Measurements from ENCODE around the gene S100A10.

S100A10 gene

DNA sequence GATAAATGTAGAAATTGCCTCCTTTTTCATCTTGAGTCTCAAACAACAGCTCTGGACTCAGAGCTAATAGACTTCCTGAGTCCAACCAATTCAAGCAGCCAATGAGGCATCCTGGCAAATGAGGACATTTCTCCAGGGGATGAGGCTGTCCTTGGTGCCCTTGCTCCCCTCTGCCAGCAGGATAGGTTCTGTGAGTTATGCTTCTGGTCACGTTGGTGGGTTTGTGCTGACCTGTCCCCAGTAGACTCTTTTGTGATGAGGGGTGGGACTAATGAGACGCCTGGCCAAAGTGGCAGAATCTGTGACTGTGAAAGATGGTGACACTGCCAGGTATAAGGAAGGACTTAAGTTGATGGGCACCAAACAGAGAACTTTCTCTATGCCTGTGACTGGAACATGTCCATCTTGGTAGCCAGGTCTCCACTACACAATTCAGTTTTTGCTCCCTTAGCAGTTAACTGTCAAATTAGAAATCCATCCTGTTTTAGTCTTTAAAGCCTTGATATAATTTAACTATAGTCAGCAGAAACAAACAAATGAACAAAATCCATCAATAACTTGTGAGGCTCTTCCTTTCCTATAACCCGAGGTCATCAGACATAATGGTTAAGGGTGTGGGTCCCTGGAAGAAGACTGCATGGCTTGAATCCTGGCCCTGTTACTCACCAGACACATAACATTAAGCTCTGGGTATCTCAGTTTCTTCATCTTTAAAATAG is 48.6 kb downstream of the S100A10 start:
- TF ChIP-seq, protein P1, sequence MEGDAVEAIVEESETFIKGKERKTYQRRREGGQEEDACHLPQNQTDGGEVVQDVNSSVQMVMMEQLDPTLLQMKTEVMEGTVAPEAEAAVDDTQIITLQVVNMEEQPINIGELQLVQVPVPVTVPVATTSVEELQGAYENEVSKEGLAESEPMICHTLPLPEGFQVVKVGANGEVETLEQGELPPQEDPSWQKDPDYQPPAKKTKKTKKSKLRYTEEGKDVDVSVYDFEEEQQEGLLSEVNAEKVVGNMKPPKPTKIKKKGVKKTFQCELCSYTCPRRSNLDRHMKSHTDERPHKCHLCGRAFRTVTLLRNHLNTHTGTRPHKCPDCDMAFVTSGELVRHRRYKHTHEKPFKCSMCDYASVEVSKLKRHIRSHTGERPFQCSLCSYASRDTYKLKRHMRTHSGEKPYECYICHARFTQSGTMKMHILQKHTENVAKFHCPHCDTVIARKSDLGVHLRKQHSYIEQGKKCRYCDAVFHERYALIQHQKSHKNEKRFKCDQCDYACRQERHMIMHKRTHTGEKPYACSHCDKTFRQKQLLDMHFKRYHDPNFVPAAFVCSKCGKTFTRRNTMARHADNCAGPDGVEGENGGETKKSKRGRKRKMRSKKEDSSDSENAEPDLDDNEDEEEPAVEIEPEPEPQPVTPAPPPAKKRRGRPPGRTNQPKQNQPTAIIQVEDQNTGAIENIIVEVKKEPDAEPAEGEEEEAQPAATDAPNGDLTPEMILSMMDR (IDR thresholded peaks at IDR 0.05): no peak

DNA sequence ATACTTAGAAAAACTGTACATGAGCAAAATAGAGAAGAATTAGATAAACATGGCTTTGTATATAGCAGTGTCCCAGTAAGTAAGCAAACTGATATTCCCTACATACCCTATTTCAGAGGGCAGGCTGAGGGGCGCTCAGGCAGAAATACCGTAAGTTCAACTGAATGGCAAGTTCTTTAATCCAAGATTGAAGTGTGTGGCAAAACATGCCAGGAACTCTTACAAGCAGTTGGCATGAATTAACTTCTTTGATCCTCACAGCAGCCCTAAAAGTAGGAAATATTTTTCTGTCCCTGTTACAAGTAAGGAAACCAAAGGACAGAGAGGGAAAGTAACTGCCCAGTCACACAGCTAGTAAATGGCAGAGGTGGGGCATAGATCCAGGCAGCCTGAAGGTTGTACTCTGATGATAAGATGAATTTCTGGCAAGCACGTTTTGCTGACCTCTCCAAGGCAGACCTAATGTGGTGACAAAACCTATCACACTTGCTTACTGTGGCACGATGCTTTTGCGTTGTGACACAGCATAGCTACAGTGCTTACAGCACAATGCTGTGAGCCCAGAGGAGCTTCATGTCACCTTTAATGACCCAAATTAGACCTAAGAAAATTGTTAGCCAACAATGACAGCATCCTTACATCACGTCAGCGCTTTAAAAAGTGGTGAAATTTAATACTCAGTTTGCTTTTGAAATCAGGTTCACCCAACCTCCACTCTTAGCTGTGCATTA is 49.4 kb downstream of the S100A10 start:
- TF ChIP-seq, protein P1 (IDR thresholded peaks at IDR 0.05): no peak

DNA sequence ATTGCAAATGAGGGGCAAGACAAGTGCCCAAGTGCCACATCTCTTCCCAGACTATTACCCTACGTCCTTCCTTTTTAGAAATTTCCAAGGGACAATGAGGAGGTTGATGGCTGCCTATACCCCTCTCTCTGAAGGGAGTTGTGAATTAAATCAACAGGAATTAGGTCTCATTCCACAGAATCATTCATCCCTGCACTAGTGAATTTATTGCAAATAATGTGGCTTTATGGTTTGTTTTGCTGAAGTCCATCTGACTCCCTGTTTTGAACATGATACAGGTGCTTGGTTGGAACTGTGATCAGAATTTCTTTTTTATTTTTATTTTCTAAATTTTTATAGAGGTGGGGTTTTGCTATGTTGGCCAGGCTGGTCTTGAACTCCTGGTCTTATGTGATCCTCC is 50.1 kb downstream of the S100A10 start:
- TF ChIP-seq, protein P1 (IDR thresholded peaks at IDR 0.05): no peak

DNA sequence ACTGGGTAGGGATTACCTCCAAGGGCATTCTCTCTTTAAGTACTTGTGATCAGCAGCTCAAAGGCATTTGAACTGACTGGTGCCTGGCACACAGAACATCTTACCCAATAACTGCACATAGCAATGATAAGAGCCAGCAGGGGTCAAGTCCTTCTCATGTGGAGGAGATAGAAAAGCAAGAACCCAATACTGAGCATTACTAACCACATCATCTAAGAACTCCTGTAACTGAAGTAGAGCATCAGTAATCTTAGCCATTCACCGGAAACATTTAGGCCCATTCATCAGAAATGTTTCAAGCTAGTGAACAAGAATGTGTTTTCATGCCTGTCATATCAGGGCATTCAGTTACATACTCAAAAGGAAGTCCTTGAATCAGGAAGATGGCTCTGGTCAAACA is 50.8 kb downstream of the S100A10 start:
- TF ChIP-seq, protein P1 (IDR thresholded peaks at IDR 0.05): no peak

DNA sequence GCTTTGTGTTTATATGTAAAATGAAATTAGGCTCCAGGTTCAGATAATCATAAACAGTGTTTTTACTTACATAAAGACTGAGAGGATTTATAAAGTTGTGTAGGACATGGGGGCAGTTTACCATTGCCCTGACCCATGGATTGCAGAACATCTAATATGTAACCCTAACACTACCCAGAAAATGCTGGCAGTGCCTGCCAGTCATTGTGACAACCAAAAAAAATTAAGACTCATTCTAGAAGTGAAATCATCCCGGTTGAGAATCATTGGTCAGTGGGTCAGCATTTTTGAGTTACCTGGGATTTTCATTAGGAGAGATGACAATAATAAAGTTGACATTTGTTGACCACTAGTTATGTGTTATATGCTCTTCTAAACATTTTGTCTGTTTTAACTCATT is 53.1 kb downstream of the S100A10 start:
- TF ChIP-seq, protein P1 (IDR thresholded peaks at IDR 0.05): no peak

DNA sequence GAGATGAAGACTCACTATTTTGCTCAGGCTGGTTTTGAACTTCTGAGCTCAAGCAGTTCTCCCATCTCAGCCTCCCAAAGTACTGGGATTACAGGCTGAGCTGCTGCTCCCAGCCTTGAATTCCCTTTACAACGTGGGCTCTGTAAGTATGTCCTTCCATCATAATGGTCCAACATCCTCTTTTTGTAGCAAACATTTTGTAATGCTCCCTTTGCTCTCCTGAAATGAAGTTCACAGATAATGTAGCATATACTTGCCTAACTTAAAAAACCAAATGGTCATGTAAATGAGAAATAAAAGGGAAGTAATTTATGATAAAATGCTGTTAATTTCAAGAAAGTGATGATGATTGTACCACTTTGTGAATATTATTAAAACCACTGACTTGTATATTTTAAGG is 53.9 kb downstream of the S100A10 start:
- TF ChIP-seq, protein P1 (IDR thresholded peaks at IDR 0.05): no peak

DNA sequence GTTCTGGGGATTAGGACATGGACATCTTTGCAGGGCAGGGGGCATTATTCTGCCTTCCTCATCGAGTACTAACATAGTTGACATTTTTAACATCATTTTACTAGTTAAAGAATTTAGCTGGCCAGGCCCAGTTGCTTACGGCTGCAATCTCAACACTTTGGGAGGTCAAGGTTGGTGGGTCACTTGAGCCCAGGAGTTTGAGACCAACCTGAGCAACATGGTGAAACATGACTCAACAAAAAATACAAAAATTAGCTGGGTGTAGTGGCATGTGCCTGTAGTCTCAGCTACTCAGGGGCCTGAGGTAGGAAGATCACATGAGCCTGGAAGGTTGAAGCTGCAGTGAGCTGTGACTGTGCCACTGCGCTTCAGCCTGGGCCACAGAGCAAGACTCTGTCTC is 54.5 kb downstream of the S100A10 start:
- TF ChIP-seq, protein P1 (IDR thresholded peaks at IDR 0.05): no peak

Data from LNCAP (cell line).